GM23338 (cell line): ENCODE results near the gene PCDHGB7. TPM values are rescaled to one million over a fixed set of nuclear protein-coding genes. Genes with fewer than 3 reads are reported as not detected.

Experiments used
- ATAC-seq: fragments of 200-7000 bp; cut with Tn5 transposase; 3 replicates; pipeline ENCODE4 v1.9.1; 2020
- DNase-seq: peaks from one replicate; pipeline ENCODE4 v3.0.0-alpha.2; 2015; ENCODE audit warnings: low spot score
- H2AFZ ChIP-seq: fragments of 200-600 bp; sonication (generic); 2 replicates; pipeline ENCODE4 v1.8.0; 2016; ENCODE audit warnings: antibody characterized with exemption, mild to moderate bottlenecking, moderate library complexity
- H3F3A ChIP-seq: fragments of 200-600 bp; sonication (generic); replicated peaks from 2 replicates; pipeline ENCODE4 v1.8.0; 2017; ENCODE audit warnings: antibody characterized with exemption, mixed run types, low read depth
- H3K27ac ChIP-seq: fragments of 200-600 bp; sonication (generic); 2 replicates; pipeline ENCODE4 v1.6.1; 2016; ENCODE audit warnings: low read depth
- H3K27me3 ChIP-seq: fragments of 200-600 bp; sonication (generic); 2 replicates; pipeline ENCODE4 v1.8.0; 2016; ENCODE audit warnings: mild to moderate bottlenecking, mixed run types, moderate library complexity; ENCODE audit not compliant: insufficient read depth
- H3K36me3 ChIP-seq: fragments of 200-600 bp; sonication (generic); 2 replicates; pipeline ENCODE4 v1.8.0; 2016; ENCODE audit warnings: mild to moderate bottlenecking; ENCODE audit not compliant: insufficient read depth
- H3K4me1 ChIP-seq: fragments of 200-600 bp; sonication (generic); 2 replicates; pipeline ENCODE4 v1.8.0; 2016; ENCODE audit warnings: mild to moderate bottlenecking, moderate library complexity; ENCODE audit not compliant: insufficient read depth
- H3K4me2 ChIP-seq: fragments of 200-600 bp; sonication (generic); 2 replicates; pipeline ENCODE4 v1.7.1; 2017; ENCODE audit warnings: mixed run types
- H3K4me3 ChIP-seq: fragments of 200-600 bp; sonication (generic); 2 replicates; pipeline ENCODE4 v1.6.1; 2016; ENCODE audit warnings: mixed run types
- H3K79me2 ChIP-seq: fragments of 200-600 bp; sonication (generic); replicated peaks from 2 replicates; pipeline ENCODE4 v1.8.0; 2017; ENCODE audit warnings: mild to moderate bottlenecking; ENCODE audit not compliant: insufficient read depth
- H3K9me2 ChIP-seq: fragments of 200-600 bp; sonication (generic); 2 replicates; pipeline ENCODE4 v1.8.0; 2017; ENCODE audit not compliant: insufficient read depth
- H4K20me1 ChIP-seq: fragments of 200-600 bp; sonication (generic); replicated peaks from 2 replicates; pipeline ENCODE4 v1.8.0; 2017; ENCODE audit warnings: mild to moderate bottlenecking; ENCODE audit not compliant: insufficient read depth
- H3K27ac Mint-ChIP-seq: 2 replicates; pipeline ENCODE4 v1.8.0; 2020; ENCODE audit warnings: inconsistent platforms, mild to moderate bottlenecking, moderate library complexity, mixed read lengths
- H3K27me3 Mint-ChIP-seq: 3 replicates; pipeline ENCODE4 v1.8.0; 2022; ENCODE audit warnings: low read depth, mild to moderate bottlenecking, moderate library complexity, mixed read lengths, inconsistent platforms; ENCODE audit not compliant: insufficient read depth, poor library complexity
- H3K36me3 Mint-ChIP-seq: 3 replicates; pipeline ENCODE4 v1.8.0; 2021; ENCODE audit warnings: low read depth, mild to moderate bottlenecking, inconsistent platforms, moderate library complexity, mixed read lengths
- H3K4me1 Mint-ChIP-seq: 3 replicates; pipeline ENCODE4 v1.8.0; 2020; ENCODE audit warnings: mild to moderate bottlenecking, inconsistent platforms, mixed read lengths
- H3K4me3 Mint-ChIP-seq: 3 replicates; pipeline ENCODE4 v1.8.0; 2021; ENCODE audit warnings: moderate library complexity, mild to moderate bottlenecking, inconsistent platforms, mixed read lengths
- H3K9me3 Mint-ChIP-seq: 3 replicates; pipeline ENCODE4 v1.8.0; 2020; ENCODE audit warnings: moderate library complexity, mild to moderate bottlenecking, inconsistent platforms, mixed read lengths
- CREB1 ChIP-seq: fragments of 250-450 bp; sonication (Bioruptor Pico); IDR thresholded peaks from 2 replicates; pipeline ENCODE4 v1.5.0; 2020; ENCODE audit warnings: low read depth, mild to moderate bottlenecking, moderate library complexity
- EZH2 ChIP-seq: fragments of 200-600 bp; sonication (generic); IDR thresholded peaks from one replicate; pipeline ENCODE4 v1.8.0; 2017; ENCODE audit warnings: antibody characterized with exemption, mild to moderate bottlenecking, low read depth; ENCODE audit not compliant: unreplicated experiment
- EZH2phosphoT487 ChIP-seq: fragments of 200-600 bp; sonication (generic); IDR thresholded peaks from one replicate; pipeline ENCODE4 v1.8.1; 2018; ENCODE audit warnings: antibody characterized with exemption; ENCODE audit not compliant: unreplicated experiment
- JUNB ChIP-seq: IDR thresholded peaks from one replicate; pipeline ENCODE4 v1.6.1; 2016; ENCODE audit warnings: antibody characterized with exemption; ENCODE audit not compliant: unreplicated experiment
- POLR2AphosphoS5 ChIP-seq: IDR thresholded peaks from 2 replicates; pipeline ENCODE4 v1.6.1; 2016; ENCODE audit warnings: antibody characterized with exemption, low read depth
- STAT1 ChIP-seq: IDR thresholded peaks from one replicate; pipeline ENCODE4 v1.6.1; 2016; ENCODE audit warnings: antibody characterized with exemption; ENCODE audit not compliant: unreplicated experiment
- ZNF114 ChIP-seq: fragments of 250-450 bp; sonication (Bioruptor Pico); IDR thresholded peaks from 2 replicates; pipeline ENCODE4 v1.5.0; 2020; ENCODE audit warnings: mild to moderate bottlenecking, moderate library complexity
- ZNF331 ChIP-seq: fragments of 250-450 bp; sonication (Bioruptor Pico); IDR thresholded peaks from 2 replicates; pipeline ENCODE4 v1.5.0; 2020; ENCODE audit warnings: low read depth, mild to moderate bottlenecking, moderate library complexity
- polyA plus RNA-seq: library from polyadenylated mRNA; unstranded; fragments of >200 nt; fragmentation: Nextera tagmentation; extraction: Ambion mirVana; gene quantifications from 2 replicates; pipeline ENCODE4 v1.2.1, GENCODE V29; 2016
- total RNA-seq: library from RNA; depleted of rRNA; stranded (reverse); fragments of >200 nt; shearing (Covaris generic); gene quantifications from 2 replicates; pipeline ENCODE4 v1.2.3, GENCODE V29; 2014
- TF ChIP-seq, protein P1 (sequence below), 2 experiments: fragments of 200-600 bp in 1 of 2; sonication (generic) in 1 of 2; conservative IDR thresholded peaks; 2 replicates each; pipeline versions ENCODE4 v1.5.1 to v1.6.1; 2016 to 2017; ENCODE audit warnings: antibody characterized with exemption in 2 of 2, low read depth in 2 of 2, mild to moderate bottlenecking in 2 of 2, moderate library complexity in 1 of 2
- TF ChIP-seq, protein P2 (sequence below): IDR thresholded peaks from 2 replicates; pipeline ENCODE4 v1.6.1; 2016; ENCODE audit warnings: antibody characterized with exemption
- TF ChIP-seq, protein P3 (sequence below): fragments of 250-450 bp; sonication (Bioruptor Pico); IDR thresholded peaks from 2 replicates; pipeline ENCODE4 v1.5.0; 2020; ENCODE audit warnings: mild to moderate bottlenecking, moderate library complexity
- TF ChIP-seq, protein P4 (sequence below): IDR thresholded peaks from one replicate; pipeline ENCODE4 v1.6.1; 2018; ENCODE audit warnings: antibody characterized with exemption; ENCODE audit not compliant: unreplicated experiment

The PCDHGB7 gene
- total and polyA plus RNA-seq, 2 experiments from 2014 or later: 1.4 to 11.7 TPM

DNA sequence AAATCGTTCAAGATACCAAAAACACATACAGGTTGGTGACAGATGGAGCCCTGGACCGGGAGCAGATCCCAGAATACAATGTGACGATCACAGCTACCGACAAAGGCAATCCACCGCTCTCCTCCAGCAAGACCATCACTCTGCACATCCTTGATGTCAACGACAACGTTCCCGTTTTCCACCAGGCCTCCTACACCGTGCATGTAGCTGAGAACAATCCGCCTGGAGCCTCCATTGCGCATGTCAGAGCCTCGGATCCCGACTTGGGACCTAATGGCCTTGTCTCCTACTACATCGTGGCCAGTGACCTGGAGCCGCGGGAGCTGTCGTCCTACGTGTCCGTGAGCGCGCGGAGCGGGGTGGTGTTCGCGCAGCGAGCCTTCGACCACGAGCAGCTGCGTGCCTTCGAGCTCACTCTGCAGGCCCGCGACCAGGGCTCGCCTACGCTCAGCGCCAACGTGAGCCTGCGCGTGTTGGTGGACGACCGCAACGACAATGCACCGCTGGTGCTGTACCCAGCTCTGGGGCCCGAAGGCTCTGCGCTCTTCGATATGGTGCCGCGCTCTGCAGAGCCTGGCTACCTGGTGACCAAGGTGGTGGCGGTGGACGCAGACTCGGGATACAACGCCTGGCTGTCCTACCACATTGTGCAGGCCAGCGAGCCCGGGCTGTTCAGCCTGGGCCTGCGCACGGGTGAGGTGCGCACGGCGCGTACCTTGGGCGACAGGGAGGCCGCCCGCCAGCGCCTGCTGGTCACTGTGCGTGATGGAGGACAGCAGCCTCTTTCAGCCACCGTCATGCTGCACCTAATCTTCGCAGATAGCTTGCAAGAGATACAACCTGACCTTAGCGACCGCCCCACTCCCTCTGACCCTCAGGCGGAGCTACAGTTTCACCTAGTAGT is 45.7 kb upstream of the PCDHGB7 start:
- no peaks in the 10 kb centered on the region for H3K9me2 ChIP-seq
- Mint-ChIP-seq H3K27ac (no peak overlapping the region), H3K4me3 (no peak overlapping the region), H3K4me1 (peaks cover 2% of the 10 kb centered on the region; the same call in 1 of the 3 replicates), H3K27me3 (peaks cover 6% of the 10 kb centered on the region), H3K9me3 (peaks cover 63% of the 10 kb centered on the region), H3K36me3 (peaks cover 54% of the 10 kb centered on the region)
- TF ChIP-seq, protein P1, sequence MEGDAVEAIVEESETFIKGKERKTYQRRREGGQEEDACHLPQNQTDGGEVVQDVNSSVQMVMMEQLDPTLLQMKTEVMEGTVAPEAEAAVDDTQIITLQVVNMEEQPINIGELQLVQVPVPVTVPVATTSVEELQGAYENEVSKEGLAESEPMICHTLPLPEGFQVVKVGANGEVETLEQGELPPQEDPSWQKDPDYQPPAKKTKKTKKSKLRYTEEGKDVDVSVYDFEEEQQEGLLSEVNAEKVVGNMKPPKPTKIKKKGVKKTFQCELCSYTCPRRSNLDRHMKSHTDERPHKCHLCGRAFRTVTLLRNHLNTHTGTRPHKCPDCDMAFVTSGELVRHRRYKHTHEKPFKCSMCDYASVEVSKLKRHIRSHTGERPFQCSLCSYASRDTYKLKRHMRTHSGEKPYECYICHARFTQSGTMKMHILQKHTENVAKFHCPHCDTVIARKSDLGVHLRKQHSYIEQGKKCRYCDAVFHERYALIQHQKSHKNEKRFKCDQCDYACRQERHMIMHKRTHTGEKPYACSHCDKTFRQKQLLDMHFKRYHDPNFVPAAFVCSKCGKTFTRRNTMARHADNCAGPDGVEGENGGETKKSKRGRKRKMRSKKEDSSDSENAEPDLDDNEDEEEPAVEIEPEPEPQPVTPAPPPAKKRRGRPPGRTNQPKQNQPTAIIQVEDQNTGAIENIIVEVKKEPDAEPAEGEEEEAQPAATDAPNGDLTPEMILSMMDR (conservative IDR thresholded peaks at IDR 0.05; ENCODE audit: low read depth in 2 of 2): no peak
- TF ChIP-seq ZNF114 (CRISPR knock-in tag) (no peak), CREB1 (CRISPR knock-in tag) (no peak), POLR2AphosphoS5 (no peak), STAT1 (no peak), EZH2 (no peak), EZH2phosphoT487 (no peak), JUNB (no peak), ZNF331 (no peak)
- TF ChIP-seq, protein P2, sequence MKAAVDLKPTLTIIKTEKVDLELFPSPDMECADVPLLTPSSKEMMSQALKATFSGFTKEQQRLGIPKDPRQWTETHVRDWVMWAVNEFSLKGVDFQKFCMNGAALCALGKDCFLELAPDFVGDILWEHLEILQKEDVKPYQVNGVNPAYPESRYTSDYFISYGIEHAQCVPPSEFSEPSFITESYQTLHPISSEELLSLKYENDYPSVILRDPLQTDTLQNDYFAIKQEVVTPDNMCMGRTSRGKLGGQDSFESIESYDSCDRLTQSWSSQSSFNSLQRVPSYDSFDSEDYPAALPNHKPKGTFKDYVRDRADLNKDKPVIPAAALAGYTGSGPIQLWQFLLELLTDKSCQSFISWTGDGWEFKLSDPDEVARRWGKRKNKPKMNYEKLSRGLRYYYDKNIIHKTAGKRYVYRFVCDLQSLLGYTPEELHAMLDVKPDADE: no peak
- TF ChIP-seq, protein P3, sequence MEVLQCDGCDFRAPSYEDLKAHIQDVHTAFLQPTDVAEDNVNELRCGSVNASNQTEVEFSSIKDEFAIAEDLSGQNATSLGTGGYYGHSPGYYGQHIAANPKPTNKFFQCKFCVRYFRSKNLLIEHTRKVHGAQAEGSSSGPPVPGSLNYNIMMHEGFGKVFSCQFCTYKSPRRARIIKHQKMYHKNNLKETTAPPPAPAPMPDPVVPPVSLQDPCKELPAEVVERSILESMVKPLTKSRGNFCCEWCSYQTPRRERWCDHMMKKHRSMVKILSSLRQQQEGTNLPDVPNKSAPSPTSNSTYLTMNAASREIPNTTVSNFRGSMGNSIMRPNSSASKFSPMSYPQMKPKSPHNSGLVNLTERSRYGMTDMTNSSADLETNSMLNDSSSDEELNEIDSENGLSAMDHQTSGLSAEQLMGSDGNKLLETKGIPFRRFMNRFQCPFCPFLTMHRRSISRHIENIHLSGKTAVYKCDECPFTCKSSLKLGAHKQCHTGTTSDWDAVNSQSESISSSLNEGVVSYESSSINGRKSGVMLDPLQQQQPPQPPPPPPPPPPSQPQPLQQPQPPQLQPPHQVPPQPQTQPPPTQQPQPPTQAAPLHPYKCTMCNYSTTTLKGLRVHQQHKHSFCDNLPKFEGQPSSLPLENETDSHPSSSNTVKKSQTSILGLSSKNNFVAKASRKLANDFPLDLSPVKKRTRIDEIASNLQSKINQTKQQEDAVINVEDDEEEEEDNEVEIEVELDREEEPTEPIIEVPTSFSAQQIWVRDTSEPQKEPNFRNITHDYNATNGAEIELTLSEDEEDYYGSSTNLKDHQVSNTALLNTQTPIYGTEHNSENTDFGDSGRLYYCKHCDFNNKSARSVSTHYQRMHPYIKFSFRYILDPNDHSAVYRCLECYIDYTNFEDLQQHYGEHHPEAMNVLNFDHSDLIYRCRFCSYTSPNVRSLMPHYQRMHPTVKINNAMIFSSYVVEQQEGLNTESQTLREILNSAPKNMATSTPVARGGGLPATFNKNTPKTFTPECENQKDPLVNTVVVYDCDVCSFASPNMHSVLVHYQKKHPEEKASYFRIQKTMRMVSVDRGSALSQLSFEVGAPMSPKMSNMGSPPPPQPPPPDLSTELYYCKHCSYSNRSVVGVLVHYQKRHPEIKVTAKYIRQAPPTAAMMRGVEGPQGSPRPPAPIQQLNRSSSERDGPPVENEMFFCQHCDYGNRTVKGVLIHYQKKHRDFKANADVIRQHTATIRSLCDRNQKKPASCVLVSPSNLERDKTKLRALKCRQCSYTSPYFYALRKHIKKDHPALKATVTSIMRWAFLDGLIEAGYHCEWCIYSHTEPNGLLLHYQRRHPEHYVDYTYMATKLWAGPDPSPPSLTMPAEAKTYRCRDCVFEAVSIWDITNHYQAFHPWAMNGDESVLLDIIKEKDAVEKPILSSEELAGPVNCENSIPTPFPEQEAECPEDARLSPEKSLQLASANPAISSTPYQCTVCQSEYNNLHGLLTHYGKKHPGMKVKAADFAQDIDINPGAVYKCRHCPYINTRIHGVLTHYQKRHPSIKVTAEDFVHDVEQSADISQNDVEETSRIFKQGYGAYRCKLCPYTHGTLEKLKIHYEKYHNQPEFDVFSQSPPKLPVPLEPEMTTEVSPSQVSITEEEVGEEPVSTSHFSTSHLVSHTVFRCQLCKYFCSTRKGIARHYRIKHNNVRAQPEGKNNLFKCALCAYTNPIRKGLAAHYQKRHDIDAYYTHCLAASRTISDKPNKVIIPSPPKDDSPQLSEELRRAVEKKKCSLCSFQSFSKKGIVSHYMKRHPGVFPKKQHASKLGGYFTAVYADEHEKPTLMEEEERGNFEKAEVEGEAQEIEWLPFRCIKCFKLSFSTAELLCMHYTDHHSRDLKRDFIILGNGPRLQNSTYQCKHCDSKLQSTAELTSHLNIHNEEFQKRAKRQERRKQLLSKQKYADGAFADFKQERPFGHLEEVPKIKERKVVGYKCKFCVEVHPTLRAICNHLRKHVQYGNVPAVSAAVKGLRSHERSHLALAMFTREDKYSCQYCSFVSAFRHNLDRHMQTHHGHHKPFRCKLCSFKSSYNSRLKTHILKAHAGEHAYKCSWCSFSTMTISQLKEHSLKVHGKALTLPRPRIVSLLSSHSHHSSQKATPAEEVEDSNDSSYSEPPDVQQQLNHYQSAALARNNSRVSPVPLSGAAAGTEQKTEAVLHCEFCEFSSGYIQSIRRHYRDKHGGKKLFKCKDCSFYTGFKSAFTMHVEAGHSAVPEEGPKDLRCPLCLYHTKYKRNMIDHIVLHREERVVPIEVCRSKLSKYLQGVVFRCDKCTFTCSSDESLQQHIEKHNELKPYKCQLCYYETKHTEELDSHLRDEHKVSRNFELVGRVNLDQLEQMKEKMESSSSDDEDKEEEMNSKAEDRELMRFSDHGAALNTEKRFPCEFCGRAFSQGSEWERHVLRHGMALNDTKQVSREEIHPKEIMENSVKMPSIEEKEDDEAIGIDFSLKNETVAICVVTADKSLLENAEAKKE (CRISPR knock-in tag): no peak
- TF ChIP-seq, protein P4, sequence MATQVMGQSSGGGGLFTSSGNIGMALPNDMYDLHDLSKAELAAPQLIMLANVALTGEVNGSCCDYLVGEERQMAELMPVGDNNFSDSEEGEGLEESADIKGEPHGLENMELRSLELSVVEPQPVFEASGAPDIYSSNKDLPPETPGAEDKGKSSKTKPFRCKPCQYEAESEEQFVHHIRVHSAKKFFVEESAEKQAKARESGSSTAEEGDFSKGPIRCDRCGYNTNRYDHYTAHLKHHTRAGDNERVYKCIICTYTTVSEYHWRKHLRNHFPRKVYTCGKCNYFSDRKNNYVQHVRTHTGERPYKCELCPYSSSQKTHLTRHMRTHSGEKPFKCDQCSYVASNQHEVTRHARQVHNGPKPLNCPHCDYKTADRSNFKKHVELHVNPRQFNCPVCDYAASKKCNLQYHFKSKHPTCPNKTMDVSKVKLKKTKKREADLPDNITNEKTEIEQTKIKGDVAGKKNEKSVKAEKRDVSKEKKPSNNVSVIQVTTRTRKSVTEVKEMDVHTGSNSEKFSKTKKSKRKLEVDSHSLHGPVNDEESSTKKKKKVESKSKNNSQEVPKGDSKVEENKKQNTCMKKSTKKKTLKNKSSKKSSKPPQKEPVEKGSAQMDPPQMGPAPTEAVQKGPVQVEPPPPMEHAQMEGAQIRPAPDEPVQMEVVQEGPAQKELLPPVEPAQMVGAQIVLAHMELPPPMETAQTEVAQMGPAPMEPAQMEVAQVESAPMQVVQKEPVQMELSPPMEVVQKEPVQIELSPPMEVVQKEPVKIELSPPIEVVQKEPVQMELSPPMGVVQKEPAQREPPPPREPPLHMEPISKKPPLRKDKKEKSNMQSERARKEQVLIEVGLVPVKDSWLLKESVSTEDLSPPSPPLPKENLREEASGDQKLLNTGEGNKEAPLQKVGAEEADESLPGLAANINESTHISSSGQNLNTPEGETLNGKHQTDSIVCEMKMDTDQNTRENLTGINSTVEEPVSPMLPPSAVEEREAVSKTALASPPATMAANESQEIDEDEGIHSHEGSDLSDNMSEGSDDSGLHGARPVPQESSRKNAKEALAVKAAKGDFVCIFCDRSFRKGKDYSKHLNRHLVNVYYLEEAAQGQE: no peak
- H4K20me1 ChIP-seq: no peaks in the 10 kb centered on the region
- no peak for DNase-seq
- no peak for ATAC-seq
- no peak overlapping the region for H3K4me2 ChIP-seq
- no peaks in the 10 kb centered on the region for H3K79me2 ChIP-seq
- H2AFZ ChIP-seq: no peak overlapping the region
- no peak overlapping the region for H3K27ac ChIP-seq
- H3K36me3 ChIP-seq: no peaks in the 10 kb centered on the region
- no peaks in the 10 kb centered on the region for H3K27me3 ChIP-seq
- H3K4me3 ChIP-seq: no peak overlapping the region
- no peaks in the 10 kb centered on the region for H3K4me1 ChIP-seq
- H3F3A ChIP-seq: no peaks in the 10 kb centered on the region
